PC-9 (cell line): Measurements from ENCODE around the gene PRPH. TPM values are rescaled to one million over a fixed set of nuclear protein-coding genes. Genes with fewer than 3 reads are reported as not detected.

Experiments
- BruUV-seq: library from RNA; stranded (reverse); fragments of 400-500 nt; replicated peaks from 2 replicates; lab custom pipeline; 2021; lab: Mats Ljungman, UMichigan
- CTCF ChIA-PET: fragments of 300-600 bp; sonication (Branson Sonifier 250); formaldehyde crosslinking; loops from one replicate; lab custom pipeline; 2022; ENCODE audit warnings: antibody characterized with exemption; lab: Charles Lee
- POLR2A ChIA-PET: fragments of 300-600 bp; sonication (Branson Sonifier 250); formaldehyde crosslinking; loops from one replicate; lab custom pipeline; 2022; ENCODE audit warnings: antibody characterized with exemption; ENCODE audit not compliant: unreplicated experiment; lab: Charles Lee
- DNase-seq, 2 experiments: peaks; one replicate each; pipeline versions ENCODE4 v3.0.0 to v3.0.0-alpha.2; 2015 to 2022; ENCODE audit warnings: mixed read lengths in 1 of 2
- H2AFZ ChIP-seq: fragments of 200-600 bp; sonication (generic); 2 replicates; pipeline ENCODE4 v1.8.1; 2017; ENCODE audit warnings: antibody characterized with exemption
- H3F3A ChIP-seq: fragments of 200-600 bp; sonication (generic); 2 replicates; pipeline ENCODE4 v1.8.1; 2017; ENCODE audit warnings: antibody characterized with exemption, mild to moderate bottlenecking, low read depth; ENCODE audit not compliant: insufficient read depth
- H3K27ac ChIP-seq: fragments of 200-600 bp; sonication (generic); 2 replicates; pipeline ENCODE4 v1.6.1; 2016; ENCODE audit warnings: mixed run types
- H3K27me3 ChIP-seq: fragments of 200-600 bp; sonication (generic); 2 replicates; pipeline ENCODE4 v1.6.1; 2016; ENCODE audit warnings: low read depth, mixed run types; ENCODE audit not compliant: insufficient read depth
- H3K36me3 ChIP-seq: fragments of 200-600 bp; sonication (generic); 2 replicates; pipeline ENCODE4 v1.6.1; 2016; ENCODE audit warnings: low read depth, mixed run types
- H3K4me1 ChIP-seq: fragments of 200-600 bp; sonication (generic); replicated peaks from 2 replicates; pipeline ENCODE4 v1.6.1; 2016; ENCODE audit warnings: mixed run types; ENCODE audit not compliant: insufficient read depth
- H3K4me2 ChIP-seq: fragments of 200-600 bp; sonication (generic); 2 replicates; pipeline ENCODE4 v1.6.1; 2017; ENCODE audit warnings: mixed run types
- H3K4me3 ChIP-seq: fragments of 200-600 bp; sonication (generic); 2 replicates; pipeline ENCODE4 v1.6.1; 2016; ENCODE audit warnings: mixed run types
- H3K79me2 ChIP-seq: fragments of 200-600 bp; sonication (generic); 2 replicates; pipeline ENCODE4 v1.6.1; 2017; ENCODE audit warnings: low read depth, mixed run types
- H3K9me2 ChIP-seq: fragments of 200-600 bp; sonication (generic); 2 replicates; pipeline ENCODE4 v1.8.1; 2017; ENCODE audit warnings: mild to moderate bottlenecking; ENCODE audit not compliant: insufficient read depth
- H3K9me3 ChIP-seq: fragments of 200-600 bp; sonication (generic); 2 replicates; pipeline ENCODE4 v1.8.1; 2016; ENCODE audit warnings: low read depth; ENCODE audit not compliant: insufficient read depth
- H4K20me1 ChIP-seq: fragments of 200-600 bp; sonication (generic); 2 replicates; pipeline ENCODE4 v1.8.1; 2017; ENCODE audit not compliant: insufficient read depth
- CTCF ChIP-seq: fragments of 200-600 bp; sonication (generic); conservative IDR thresholded peaks from 2 replicates; pipeline ENCODE4 v1.6.1; 2017; ENCODE audit warnings: mixed run types, antibody characterized with exemption, mild to moderate bottlenecking, moderate library complexity
- EZH2 ChIP-seq: fragments of 200-600 bp; sonication (generic); IDR thresholded peaks from 2 replicates; pipeline ENCODE4 v1.8.0; 2017; ENCODE audit warnings: antibody characterized with exemption, low read depth
- intact Hi-C: fragments of 100-400 bp; cut with micrococcal nuclease; formaldehyde crosslinking; loops from one replicate; pipeline ENCODE4 v1.10.0; 2022; ENCODE audit not compliant: unreplicated experiment
- total RNA-seq: library from RNA; stranded (reverse); gene quantifications from 2 replicates; pipeline ENCODE4 v1.2.3, GENCODE V29; 2021

Gene PRPH
- total RNA-seq, 1 experiment from 2014 or later, result 0.46 TPM

DNA sequence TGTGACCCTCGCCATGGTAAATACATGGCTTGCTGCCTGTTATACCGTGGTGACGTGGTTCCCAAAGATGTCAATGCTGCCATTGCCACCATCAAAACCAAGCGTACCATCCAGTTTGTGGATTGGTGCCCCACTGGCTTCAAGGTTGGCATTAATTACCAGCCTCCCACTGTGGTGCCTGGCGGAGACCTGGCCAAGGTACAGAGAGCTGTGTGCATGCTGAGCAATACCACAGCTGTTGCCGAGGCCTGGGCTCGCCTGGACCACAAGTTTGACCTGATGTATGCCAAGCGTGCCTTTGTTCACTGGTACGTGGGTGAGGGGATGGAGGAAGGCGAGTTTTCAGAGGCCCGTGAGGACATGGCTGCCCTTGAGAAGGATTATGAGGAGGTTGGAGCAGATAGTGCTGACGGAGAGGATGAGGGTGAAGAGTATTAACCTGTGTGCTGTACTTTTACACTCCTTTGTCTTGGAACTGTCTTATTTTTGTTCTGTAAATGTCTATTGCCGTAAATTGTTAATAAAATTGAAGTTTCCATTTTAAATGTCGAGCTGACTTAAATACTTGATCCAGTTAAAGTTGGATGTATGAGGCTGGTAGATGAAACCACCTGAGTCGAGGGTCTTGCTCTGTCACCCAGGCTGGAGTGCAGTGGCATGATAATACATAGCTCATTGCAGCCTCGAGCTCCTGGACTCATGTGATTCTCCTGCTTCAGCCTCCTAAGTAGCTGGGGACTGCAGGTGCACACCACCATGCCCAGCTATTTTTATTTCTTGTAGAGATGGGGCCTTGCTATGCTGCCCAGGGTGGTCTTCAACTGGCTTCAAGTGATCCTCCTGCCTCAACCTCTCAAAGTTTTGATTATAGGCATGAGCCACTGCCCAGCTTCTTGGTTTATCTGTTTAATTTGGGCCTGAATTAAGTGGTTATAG lies 21.9 kb upstream of the PRPH start:
- intact Hi-C loops, result no loop called here
- H3K27me3 ChIP-seq, result no peaks in the 10 kb centered on the region
- DNase-seq, result no peak
- peaks cover 66% of the 10 kb centered on the region for H4K20me1 ChIP-seq
- ChIA-PET CTCF (interaction anchor here (0.7 kb wide), 1 partner anchor 352 kb away, joined by 3 read pairs; no protein-coding TSS in a partner anchor), POLR2A (interaction anchor here (0.6 kb wide), 1 partner anchor 263 kb away, joined by 3 read pairs; no protein-coding TSS in a partner anchor)
- H3K36me3 ChIP-seq, result peaks cover 42% of the 10 kb centered on the region
- TF ChIP-seq CTCF, result no peak
- no peak for TF ChIP-seq EZH2
- H2AFZ ChIP-seq, result no peak overlapping the region
- H3K4me3 ChIP-seq, result no peak overlapping the region
- H3F3A ChIP-seq, result peaks cover 81% of the 10 kb centered on the region
- H3K9me3 ChIP-seq, result no peaks in the 10 kb centered on the region
- H3K27ac ChIP-seq, result no peak overlapping the region
- BruUV-seq, result no TSS peak
- no peak overlapping the region for H3K4me2 ChIP-seq
- H3K79me2 ChIP-seq, result peaks cover 38% of the 10 kb centered on the region
- peaks cover 24% of the 10 kb centered on the region for H3K4me1 ChIP-seq
- H3K9me2 ChIP-seq, result no peaks in the 10 kb centered on the region

DNA sequence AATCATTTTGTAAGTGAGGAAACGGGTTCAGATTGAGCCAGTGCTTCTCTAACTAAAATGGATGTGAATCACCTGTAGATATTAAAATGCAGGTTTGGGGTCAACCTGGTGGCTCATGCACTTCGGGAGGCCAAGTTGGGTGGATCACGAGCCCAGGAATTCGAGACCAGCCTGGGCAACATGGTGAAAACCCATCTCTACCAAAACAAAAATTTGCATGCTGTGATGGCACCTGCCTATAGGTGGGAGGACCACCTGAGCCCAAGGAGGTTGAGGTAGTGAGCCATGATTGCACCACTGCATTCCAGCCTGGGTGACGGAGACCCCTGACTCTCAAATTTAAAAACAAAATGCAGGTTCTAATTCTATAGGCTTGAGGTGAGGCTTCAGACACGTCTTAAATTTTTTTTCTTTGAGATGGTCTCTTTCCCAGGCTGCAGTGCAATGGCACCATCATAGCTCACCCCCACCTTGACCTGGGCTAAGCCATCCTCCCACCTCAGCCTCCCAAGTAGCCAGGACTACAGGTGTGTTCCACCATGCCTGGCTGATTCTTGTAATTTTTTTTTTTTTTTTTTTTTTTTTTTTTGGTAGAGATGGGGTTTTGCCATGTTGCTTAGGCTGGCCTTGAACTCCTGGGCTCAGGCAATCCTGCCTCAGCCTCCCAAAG lies 21.1 kb upstream of the PRPH start:
- peaks cover 73% of the 10 kb centered on the region for H3F3A ChIP-seq
- H3K4me3 ChIP-seq, result no peak overlapping the region
- H3K4me2 ChIP-seq, result no peak overlapping the region
- peak in 1 of 2 experiments; percentile 51 for DNase-seq
- intact Hi-C loops, result no loop called here
- no peaks in the 10 kb centered on the region for H3K27me3 ChIP-seq
- POLR2A ChIA-PET, result interaction anchor here (0.6 kb wide), 1 partner anchor 262 kb away, joined by 3 read pairs; no protein-coding TSS in a partner anchor
- TF ChIP-seq CTCF, result no peak
- TF ChIP-seq EZH2, result no peak
- no peak overlapping the region for H3K27ac ChIP-seq
- H2AFZ ChIP-seq, result no peak overlapping the region
- H3K4me1 ChIP-seq, result peaks cover 16% of the 10 kb centered on the region
- H3K9me2 ChIP-seq, result no peaks in the 10 kb centered on the region
- H3K9me3 ChIP-seq, result no peaks in the 10 kb centered on the region
- H3K79me2 ChIP-seq, result peaks cover 30% of the 10 kb centered on the region
- H4K20me1 ChIP-seq, result peaks cover 58% of the 10 kb centered on the region
- no TSS peak for BruUV-seq
- CTCF ChIA-PET, result interaction anchor here (0.7 kb wide), 1 partner anchor 351 kb away, joined by 3 read pairs; no protein-coding TSS in a partner anchor
- H3K36me3 ChIP-seq, result peaks cover 40% of the 10 kb centered on the region

DNA sequence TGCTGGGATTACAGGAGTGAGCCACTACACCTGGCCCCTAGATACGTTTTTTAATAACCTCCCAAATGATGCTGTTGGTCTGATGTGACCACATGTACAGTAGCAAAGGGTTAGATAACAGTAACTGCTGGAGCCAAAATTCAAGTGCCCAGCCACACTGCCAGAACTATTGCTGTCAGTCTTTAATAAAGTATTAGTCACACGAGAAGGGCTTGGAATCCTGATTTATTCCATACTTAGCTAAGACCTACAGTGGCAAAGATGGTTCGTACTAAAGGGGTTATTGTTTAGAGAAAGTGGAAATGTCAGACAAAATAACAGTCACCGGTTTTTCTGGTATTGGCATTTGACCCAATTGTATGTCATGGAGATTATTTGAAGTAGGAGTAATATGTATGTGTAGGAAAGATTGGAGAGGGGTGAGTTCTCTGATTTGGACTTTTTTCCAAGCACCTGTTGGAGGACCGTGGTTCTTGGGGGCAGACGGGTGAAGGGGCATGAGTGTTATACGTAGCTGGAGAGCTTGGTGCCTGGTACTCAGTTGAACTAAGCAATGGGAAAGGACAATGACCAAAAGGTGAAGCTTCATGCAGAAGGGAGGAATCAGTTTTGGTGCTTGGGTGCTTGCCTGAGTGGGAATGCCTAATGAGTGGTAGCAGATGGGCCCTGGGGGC lies 20.4 kb upstream of the PRPH start:
- ChIA-PET CTCF (no interaction called here), POLR2A (no interaction called here)
- H3K4me2 ChIP-seq, result no peak overlapping the region
- peaks cover 35% of the 10 kb centered on the region for H3K36me3 ChIP-seq
- no peaks in the 10 kb centered on the region for H3K9me3 ChIP-seq
- peaks cover 9% of the 10 kb centered on the region; the same call in 1 of the 2 replicates for H3K4me1 ChIP-seq
- H3K27ac ChIP-seq, result no peak overlapping the region
- TF ChIP-seq CTCF (no peak), EZH2 (no peak)
- H3F3A ChIP-seq, result peaks cover 66% of the 10 kb centered on the region
- intact Hi-C loops, result no loop called here
- peaks cover 24% of the 10 kb centered on the region for H3K79me2 ChIP-seq
- H3K27me3 ChIP-seq, result no peaks in the 10 kb centered on the region
- H3K4me3 ChIP-seq, result no peak overlapping the region
- H4K20me1 ChIP-seq, result peaks cover 51% of the 10 kb centered on the region
- no TSS peak for BruUV-seq
- H3K9me2 ChIP-seq, result no peaks in the 10 kb centered on the region
- DNase-seq, result no peak
- no peak overlapping the region for H2AFZ ChIP-seq
